Omental fat pad (tissue), 4 donors: ENCODE data around the gene YY1. TPM values are rescaled to one million over a fixed set of nuclear protein-coding genes. Genes with fewer than 3 reads are reported as not detected.

Experiments
- ATAC-seq: fragments of 150-250 bp; one replicate; pipeline ENCODE4 v1.9.1; 2016; ENCODE audit warnings: mild to moderate bottlenecking, moderate library complexity; ENCODE audit not compliant: low FRiP score
- DNase-seq: peaks from one replicate; pipeline ENCODE4 v3.0.0-alpha.2; 2019; ENCODE audit warnings: low spot score
- total RNA-seq, 4 donors: library from RNA; depleted of rRNA; stranded (reverse); fragments of >200 nt; gene quantifications; one replicate each; pipeline ENCODE4 v1.1.0, GENCODE V29; 2016
- TF ChIP-seq, protein P1 (sequence below), 3 donors: fragments of 450-650 bp; IDR thresholded peaks; one replicate each; pipeline ENCODE4 v1.5.1; 2016 to 2017; ENCODE audit warnings: antibody characterized with exemption in 3 of 3, mild to moderate bottlenecking in 3 of 3, moderate library complexity in 2 of 3

YY1 gene
- total RNA-seq, 4 donors from 2014 or later, result 45.1 to 55.5 (median 48.6) TPM

DNA sequence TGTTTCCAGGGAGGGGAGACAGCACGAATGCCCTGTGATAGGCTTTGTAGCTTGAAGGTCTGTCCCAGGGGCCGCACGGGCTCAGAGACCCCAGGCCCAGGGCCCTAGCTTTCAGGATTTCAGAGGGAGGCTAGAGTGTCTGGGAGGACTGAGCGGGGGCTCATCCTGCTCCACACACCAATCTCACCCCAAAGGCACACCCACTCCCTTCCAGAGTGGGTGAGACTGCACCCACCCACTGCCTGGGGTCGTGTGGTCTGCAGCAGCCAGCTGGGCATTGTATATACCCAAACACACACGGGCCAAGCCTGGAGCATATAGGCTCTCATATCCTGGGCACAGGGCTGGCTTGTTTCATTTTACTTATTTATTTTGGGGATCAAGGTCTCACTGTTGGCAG is 78.4 kb downstream of the YY1 start:
- no peak for ATAC-seq
- TF ChIP-seq, protein P1, sequence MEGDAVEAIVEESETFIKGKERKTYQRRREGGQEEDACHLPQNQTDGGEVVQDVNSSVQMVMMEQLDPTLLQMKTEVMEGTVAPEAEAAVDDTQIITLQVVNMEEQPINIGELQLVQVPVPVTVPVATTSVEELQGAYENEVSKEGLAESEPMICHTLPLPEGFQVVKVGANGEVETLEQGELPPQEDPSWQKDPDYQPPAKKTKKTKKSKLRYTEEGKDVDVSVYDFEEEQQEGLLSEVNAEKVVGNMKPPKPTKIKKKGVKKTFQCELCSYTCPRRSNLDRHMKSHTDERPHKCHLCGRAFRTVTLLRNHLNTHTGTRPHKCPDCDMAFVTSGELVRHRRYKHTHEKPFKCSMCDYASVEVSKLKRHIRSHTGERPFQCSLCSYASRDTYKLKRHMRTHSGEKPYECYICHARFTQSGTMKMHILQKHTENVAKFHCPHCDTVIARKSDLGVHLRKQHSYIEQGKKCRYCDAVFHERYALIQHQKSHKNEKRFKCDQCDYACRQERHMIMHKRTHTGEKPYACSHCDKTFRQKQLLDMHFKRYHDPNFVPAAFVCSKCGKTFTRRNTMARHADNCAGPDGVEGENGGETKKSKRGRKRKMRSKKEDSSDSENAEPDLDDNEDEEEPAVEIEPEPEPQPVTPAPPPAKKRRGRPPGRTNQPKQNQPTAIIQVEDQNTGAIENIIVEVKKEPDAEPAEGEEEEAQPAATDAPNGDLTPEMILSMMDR (IDR thresholded peaks at IDR 0.05), result no peak
- DNase-seq, result no peak

DNA sequence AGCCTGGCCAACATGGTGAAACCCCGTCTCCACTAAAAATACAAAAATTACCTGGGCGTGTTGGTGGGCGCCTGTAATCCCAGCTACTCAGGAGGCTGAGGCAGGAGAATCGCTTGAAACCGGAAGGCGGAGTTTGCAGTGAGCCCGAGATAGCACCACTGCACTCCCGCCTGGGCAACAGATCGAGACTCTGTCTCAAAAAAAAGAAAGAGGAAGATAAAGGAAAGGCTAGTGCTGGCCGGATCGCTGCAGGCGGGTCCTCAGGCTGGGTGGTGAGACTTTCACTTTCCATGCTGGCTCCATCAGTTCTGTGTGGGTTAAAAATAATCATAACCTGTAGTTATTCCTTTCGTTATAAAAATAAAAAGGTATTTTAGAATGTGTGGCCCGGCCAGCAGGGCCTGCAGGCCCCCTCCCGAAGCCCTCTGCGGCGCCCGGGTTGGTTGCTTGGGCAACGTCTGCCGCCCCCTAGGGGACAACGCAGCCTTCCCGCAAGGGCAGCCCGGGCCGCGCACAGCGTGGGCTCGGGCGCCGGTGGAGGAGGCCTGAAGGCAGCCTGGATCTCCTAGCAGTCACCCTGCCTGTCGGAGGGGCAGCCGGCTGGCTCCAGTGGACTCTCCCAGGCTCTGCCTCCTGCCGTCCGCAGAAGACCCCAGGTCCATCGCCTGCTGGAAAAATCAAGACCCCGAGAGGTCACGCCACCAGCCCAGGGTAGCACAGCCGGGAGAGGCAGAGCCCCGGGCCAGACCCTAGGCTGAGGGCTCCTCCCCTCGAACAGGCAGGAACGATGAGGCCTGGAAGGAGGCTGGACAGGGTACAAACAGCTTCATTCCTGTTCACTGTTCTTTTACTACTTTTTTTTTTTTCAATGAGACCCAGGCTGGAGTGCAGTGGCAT is 79.2 kb downstream of the YY1 start:
- DNase-seq (peak; percentile 52), ATAC-seq (peak; percentile 95)
- TF ChIP-seq, protein P1 (IDR thresholded peaks at IDR 0.05), result no peak

DNA sequence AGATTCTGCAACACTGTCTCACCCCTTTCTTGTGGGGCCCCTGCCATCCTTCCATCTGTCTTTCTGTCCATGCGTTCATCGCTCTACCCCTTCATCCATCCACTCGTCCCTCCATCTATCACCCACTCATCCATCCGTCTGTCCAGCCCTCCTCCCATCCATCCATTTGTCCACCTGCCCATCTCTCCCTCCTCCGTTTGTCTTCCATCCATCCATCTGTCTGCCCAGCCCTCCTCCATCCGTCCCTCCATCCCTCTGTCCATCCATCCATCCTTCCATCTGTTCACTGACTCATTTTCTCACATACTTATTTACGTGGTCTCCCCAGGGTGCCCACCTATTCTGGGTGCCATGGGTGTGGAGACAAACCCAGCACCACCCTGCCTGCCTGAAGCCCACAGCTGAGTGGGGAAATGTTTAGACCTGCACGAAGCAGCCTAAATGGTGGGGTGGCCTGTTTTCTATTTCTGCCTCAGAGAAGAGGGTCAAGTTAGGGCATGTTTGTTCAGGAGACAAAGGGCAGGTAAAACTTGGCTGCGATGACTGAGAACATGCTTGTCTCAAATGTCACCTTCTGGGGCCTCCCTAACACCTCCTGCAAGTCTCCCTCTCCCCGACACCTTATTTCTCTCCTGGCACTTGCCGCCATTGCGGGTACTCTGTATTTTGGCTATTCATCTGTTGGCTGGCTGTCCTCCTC is 81.4 kb downstream of the YY1 start:
- TF ChIP-seq, protein P1 (IDR thresholded peaks at IDR 0.05), result no peak
- no peak for ATAC-seq
- DNase-seq, result no peak

DNA sequence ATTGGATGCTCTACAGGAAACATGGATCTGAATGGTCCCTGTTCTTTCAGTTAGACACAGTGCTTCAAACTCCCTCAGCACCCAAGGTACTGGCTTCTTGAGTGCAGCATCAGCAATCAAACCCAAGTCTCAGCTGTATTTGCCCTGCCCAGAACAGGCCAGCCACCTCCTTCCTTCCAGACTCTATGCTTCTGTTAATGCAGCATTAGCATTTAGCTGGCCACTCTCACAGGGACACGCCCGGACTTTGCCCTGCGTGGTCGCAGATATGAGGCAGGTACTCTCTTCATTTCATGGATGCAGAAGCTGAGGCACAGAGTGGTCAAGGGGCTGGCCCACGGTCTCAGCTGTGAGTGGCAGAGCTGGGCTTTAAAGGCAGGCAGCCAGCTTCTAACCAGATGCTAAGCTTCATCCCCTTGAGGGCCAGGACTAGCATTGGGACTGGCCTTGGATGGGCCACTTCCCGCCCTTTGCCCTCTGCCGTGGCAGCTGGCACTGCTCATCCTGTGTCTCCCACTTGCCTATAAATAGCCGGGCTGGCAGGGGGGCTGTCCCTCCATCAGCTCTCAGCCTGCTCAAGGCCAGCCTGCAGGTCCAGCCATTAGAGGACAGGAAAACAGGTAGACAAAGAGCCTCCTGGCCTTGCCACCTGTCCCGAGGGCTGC is 82.7 kb downstream of the YY1 start:
- ATAC-seq, result no peak

DNA sequence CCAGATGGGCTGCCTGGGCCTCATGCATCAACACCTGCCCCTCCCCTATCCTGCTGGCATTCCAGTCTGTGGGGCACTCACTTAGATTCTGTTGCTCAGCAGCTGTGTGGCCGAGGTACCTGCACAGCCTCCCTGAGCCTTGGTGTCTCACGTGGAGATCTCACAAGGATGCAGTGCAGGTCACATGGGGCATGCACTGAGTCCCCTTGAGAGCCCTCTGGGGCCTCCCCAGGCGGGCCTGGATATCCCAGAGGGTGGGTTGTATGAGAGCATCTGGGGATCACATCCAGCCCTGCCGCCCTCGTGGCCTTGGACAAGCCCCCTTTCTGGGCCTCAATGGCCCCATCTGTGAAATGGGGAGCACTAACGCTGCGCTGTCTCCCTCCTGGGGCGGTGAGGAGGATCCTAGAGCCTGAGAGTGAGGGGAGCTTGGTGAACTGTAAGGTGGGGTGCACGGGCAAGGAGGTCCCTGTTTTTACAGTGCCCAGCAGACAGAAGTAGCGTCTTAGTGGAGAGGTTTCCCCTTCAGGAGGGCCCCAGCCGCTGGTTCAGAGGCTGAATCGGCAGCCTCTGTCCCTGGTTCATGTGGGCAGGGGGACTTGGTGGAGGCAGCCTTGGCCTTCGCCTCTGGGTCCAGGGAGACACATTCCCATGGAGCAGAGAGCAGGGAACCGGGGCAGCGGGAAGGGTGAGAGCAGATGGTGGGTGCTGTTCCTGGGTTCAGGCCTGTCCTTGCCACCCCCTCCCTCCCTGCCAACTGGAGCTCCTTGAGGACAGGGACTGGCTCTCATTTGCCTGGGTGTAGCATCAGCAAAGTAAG is 83.4 kb downstream of the YY1 start:
- no peak for DNase-seq
- ATAC-seq, result no peak
- TF ChIP-seq, protein P1 (IDR thresholded peaks at IDR 0.05), result no peak

More for the DNA sequence above, 82.7 kb downstream of the YY1 start:
- TF ChIP-seq, protein P1 (IDR thresholded peaks at IDR 0.05), result no peak
- no peak for DNase-seq
